OCI-LY7 (cell line): ENCODE results near the gene ERMN.

Experiments
- EZH2phosphoT487 ChIP-seq: fragments of 200-600 bp; sonication (generic); IDR thresholded peaks from 2 replicates; pipeline ENCODE4 v1.6.1; 2018; ENCODE audit warnings: low read depth, borderline replicate concordance, mild to moderate bottlenecking, mixed run types, antibody characterized with exemption, low read length, moderate library complexity, mixed read lengths
- TF ChIP-seq, protein P1 (sequence below): fragments of 200-600 bp; sonication (generic); conservative IDR thresholded peaks from 2 replicates; pipeline ENCODE4 v1.5.1; 2014; ENCODE audit warnings: mild to moderate bottlenecking, antibody characterized with exemption, low read length, moderate library complexity, mixed read lengths

DNA sequence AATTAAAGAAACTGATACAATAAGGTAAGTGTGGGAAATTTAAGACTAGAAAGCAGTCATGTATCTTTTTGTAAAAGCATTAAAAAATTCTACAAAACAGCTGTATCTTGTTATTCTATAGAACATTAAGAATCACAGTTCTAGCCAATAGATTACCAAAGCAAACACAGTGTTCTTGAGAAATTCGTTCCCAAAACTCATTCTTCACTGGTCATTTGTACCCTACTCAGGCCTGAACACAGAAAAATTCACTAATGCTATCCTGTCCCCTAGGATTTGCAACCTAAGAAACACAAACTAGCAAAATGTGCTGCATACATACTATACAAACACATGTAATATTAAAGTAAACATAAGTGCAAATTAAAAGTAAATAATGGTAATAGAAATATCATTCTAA, 29.1 kb downstream of the ERMN start:
- TF ChIP-seq, protein P1, sequence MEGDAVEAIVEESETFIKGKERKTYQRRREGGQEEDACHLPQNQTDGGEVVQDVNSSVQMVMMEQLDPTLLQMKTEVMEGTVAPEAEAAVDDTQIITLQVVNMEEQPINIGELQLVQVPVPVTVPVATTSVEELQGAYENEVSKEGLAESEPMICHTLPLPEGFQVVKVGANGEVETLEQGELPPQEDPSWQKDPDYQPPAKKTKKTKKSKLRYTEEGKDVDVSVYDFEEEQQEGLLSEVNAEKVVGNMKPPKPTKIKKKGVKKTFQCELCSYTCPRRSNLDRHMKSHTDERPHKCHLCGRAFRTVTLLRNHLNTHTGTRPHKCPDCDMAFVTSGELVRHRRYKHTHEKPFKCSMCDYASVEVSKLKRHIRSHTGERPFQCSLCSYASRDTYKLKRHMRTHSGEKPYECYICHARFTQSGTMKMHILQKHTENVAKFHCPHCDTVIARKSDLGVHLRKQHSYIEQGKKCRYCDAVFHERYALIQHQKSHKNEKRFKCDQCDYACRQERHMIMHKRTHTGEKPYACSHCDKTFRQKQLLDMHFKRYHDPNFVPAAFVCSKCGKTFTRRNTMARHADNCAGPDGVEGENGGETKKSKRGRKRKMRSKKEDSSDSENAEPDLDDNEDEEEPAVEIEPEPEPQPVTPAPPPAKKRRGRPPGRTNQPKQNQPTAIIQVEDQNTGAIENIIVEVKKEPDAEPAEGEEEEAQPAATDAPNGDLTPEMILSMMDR: no peak
- no peak for TF ChIP-seq EZH2phosphoT487
